DOHH2 (cell line): ENCODE results near the gene YIPF1.

Source experiments
- EZH2phosphoT487 ChIP-seq: fragments of 200-600 bp; sonication (generic); IDR thresholded peaks from 2 replicates; pipeline ENCODE4 v1.6.1; 2017; ENCODE audit warnings: borderline replicate concordance, mild to moderate bottlenecking, antibody characterized with exemption, low read length, moderate library complexity, mixed read lengths
- TF ChIP-seq, protein P1 (sequence below): fragments of 200-600 bp; sonication (generic); IDR thresholded peaks from one replicate; pipeline ENCODE4 v1.5.1; 2014; ENCODE audit warnings: antibody characterized with exemption, mild to moderate bottlenecking, low read depth, low read length; ENCODE audit not compliant: poor library complexity, severe bottlenecking

DNA sequence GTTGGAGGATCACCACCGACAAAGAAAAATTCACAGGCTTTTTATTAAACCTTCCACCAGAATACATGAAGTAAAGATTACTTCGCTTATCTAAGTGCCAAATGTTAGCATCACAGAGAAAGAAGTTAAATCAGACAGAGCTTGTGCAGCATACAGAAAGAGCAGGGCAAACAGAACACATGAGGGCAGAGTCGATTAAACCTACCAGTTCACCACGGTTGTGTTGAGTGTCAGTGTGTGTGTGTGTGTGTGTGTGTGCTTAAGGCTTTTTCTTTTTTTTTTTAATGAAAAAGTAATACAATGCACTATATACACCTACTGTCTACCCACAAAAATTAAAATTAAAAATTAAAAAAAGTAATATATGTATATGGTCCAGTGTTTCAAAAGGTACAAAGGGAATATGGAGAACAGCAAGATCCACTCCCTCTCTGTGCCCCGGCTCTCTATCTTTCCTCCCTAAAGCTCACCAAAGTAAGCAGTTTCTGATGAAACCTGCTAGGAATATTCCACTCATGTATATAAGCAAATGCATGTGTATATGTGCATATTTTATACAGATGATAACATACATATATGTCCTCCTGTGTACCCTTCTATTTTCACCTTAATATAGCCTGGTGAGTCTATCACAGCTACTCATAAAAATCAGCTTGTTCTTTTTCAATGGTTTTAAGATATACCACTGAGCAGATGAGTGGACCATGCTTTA lies 17.7 kb downstream of the YIPF1 start:
- TF ChIP-seq, protein P1, sequence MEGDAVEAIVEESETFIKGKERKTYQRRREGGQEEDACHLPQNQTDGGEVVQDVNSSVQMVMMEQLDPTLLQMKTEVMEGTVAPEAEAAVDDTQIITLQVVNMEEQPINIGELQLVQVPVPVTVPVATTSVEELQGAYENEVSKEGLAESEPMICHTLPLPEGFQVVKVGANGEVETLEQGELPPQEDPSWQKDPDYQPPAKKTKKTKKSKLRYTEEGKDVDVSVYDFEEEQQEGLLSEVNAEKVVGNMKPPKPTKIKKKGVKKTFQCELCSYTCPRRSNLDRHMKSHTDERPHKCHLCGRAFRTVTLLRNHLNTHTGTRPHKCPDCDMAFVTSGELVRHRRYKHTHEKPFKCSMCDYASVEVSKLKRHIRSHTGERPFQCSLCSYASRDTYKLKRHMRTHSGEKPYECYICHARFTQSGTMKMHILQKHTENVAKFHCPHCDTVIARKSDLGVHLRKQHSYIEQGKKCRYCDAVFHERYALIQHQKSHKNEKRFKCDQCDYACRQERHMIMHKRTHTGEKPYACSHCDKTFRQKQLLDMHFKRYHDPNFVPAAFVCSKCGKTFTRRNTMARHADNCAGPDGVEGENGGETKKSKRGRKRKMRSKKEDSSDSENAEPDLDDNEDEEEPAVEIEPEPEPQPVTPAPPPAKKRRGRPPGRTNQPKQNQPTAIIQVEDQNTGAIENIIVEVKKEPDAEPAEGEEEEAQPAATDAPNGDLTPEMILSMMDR, result no peak
- no peak for TF ChIP-seq EZH2phosphoT487
